WTC11 (cell line): ENCODE data around the gene IFITM10. TPM values are rescaled to one million over a fixed set of nuclear protein-coding genes. Genes with fewer than 3 reads are reported as not detected.

Experiments
- ATAC-seq: fragments of 200-7000 bp; cut with Tn5 transposase; 2 replicates; pipeline ENCODE4 v1.10.0; 2021; ENCODE audit warnings: mild to moderate bottlenecking, moderate library complexity
- CTCF ChIA-PET: fragments of 300-600 bp; sonication (Branson Sonifier 250); formaldehyde crosslinking; loops from one replicate; lab custom pipeline; 2021; ENCODE audit warnings: antibody characterized with exemption; lab: Charles Lee
- POLR2A ChIA-PET: fragments of 350-600 bp; sonication (Branson Sonifier 250); formaldehyde crosslinking; loops from one replicate; lab custom pipeline; 2021; ENCODE audit warnings: antibody characterized with exemption; lab: Charles Lee
- DNase-seq: peaks from one replicate; pipeline ENCODE4 v3.0.0; 2021; ENCODE audit warnings: low spot score
- H3K27ac Mint-ChIP-seq: 2 replicates; pipeline ENCODE4 v1.8.0; 2021; ENCODE audit warnings: mixed read lengths
- H3K27me3 Mint-ChIP-seq: 2 replicates; pipeline ENCODE4 v1.8.0; 2021; ENCODE audit warnings: low read depth, mild to moderate bottlenecking, moderate library complexity, mixed read lengths
- H3K36me3 Mint-ChIP-seq: 2 replicates; pipeline ENCODE4 v1.8.0; 2021; ENCODE audit warnings: mixed read lengths
- H3K4me1 Mint-ChIP-seq: 2 replicates; pipeline ENCODE4 v1.8.0; 2022; ENCODE audit warnings: mixed read lengths
- H3K4me3 Mint-ChIP-seq: 2 replicates; pipeline ENCODE4 v1.8.0; 2021; ENCODE audit warnings: mild to moderate bottlenecking, moderate library complexity, mixed read lengths
- H3K9me3 Mint-ChIP-seq: 2 replicates; pipeline ENCODE4 v1.8.0; 2021; ENCODE audit warnings: mixed read lengths
- ATF3 ChIP-seq: sonication (generic); formaldehyde crosslinking; conservative IDR thresholded peaks from 2 replicates; pipeline ENCODE4 v1.8.1; 2022; ENCODE audit warnings: mild to moderate bottlenecking, missing genetic modification reagents
- CDX4 ChIP-seq: fragments of 250-450 bp; sonication (Bioruptor Pico); IDR thresholded peaks from 2 replicates; pipeline ENCODE4 v1.9.0; 2021; ENCODE audit warnings: moderate library complexity, mild to moderate bottlenecking, inconsistent platforms, borderline replicate concordance
- CTCF ChIP-seq: fragments of 200-600 bp; IDR thresholded peaks from 2 replicates; pipeline ENCODE4 v1.8.0; 2022; ENCODE audit warnings: antibody characterized with exemption
- E2F1 ChIP-seq: sonication (generic); formaldehyde crosslinking; IDR thresholded peaks from 2 replicates; pipeline ENCODE4 v1.8.0; 2022; ENCODE audit warnings: mild to moderate bottlenecking, missing genetic modification reagents
- FOXP1 ChIP-seq: sonication (generic); formaldehyde crosslinking; IDR thresholded peaks from 2 replicates; pipeline ENCODE4 v1.8.0; 2022; ENCODE audit warnings: missing genetic modification reagents, mild to moderate bottlenecking, moderate library complexity, borderline replicate concordance
- GTF2I ChIP-seq: fragments of 250-450 bp; sonication (Bioruptor Pico); conservative IDR thresholded peaks from 2 replicates; pipeline ENCODE4 v1.4.0; 2021; ENCODE audit warnings: mild to moderate bottlenecking
- IRF1 ChIP-seq: sonication (generic); formaldehyde crosslinking; IDR thresholded peaks from 2 replicates; pipeline ENCODE4 v1.8.0; 2023; ENCODE audit warnings: missing genetic modification reagents
- IRF2 ChIP-seq: sonication (generic); formaldehyde crosslinking; IDR thresholded peaks from 2 replicates; pipeline ENCODE4 v1.8.0; 2022; ENCODE audit warnings: low read depth, missing genetic modification reagents, borderline replicate concordance
- JAZF1 ChIP-seq: fragments of 250-450 bp; sonication (Bioruptor Pico); IDR thresholded peaks from 2 replicates; pipeline ENCODE4 v1.9.0; 2021; ENCODE audit warnings: moderate library complexity, mild to moderate bottlenecking, inconsistent platforms
- MLX ChIP-seq: sonication (generic); formaldehyde crosslinking; IDR thresholded peaks from 2 replicates; pipeline ENCODE4 v1.8.1; 2023; ENCODE audit warnings: mild to moderate bottlenecking, missing genetic modification reagents, moderate library complexity
- MXD4 ChIP-seq: fragments of 250-450 bp; sonication (Bioruptor Pico); IDR thresholded peaks from 2 replicates; pipeline ENCODE4 v1.8.0; 2021; ENCODE audit warnings: mild to moderate bottlenecking, moderate library complexity, borderline replicate concordance
- PRDM15 ChIP-seq: sonication (generic); formaldehyde crosslinking; IDR thresholded peaks from 2 replicates; pipeline ENCODE4 v1.8.0; 2022; ENCODE audit warnings: missing genetic modification reagents
- SOX15 ChIP-seq: fragments of 250-450 bp; sonication (Bioruptor Pico); IDR thresholded peaks from 2 replicates; pipeline ENCODE4 v1.9.0; 2021; ENCODE audit warnings: mild to moderate bottlenecking
- TCF7 ChIP-seq: sonication (generic); formaldehyde crosslinking; IDR thresholded peaks from 2 replicates; pipeline ENCODE4 v1.8.0; 2022; ENCODE audit warnings: mild to moderate bottlenecking, low read depth, missing genetic modification reagents, moderate library complexity
- USF1 ChIP-seq: sonication (generic); formaldehyde crosslinking; IDR thresholded peaks from 2 replicates; pipeline ENCODE4 v1.8.0; 2022; ENCODE audit warnings: mild to moderate bottlenecking, missing genetic modification reagents
- ZBTB43 ChIP-seq: sonication (generic); formaldehyde crosslinking; IDR thresholded peaks from 2 replicates; pipeline ENCODE4 v1.8.1; 2023; ENCODE audit warnings: mild to moderate bottlenecking, missing genetic modification reagents
- ZNF121 ChIP-seq: sonication (generic); formaldehyde crosslinking; IDR thresholded peaks from 2 replicates; pipeline ENCODE4 v1.8.0; 2023; ENCODE audit warnings: missing genetic modification reagents
- ZNF232 ChIP-seq: sonication (generic); formaldehyde crosslinking; IDR thresholded peaks from 2 replicates; pipeline ENCODE4 v1.8.0; 2022; ENCODE audit warnings: mild to moderate bottlenecking, missing genetic modification reagents
- ZNF317 ChIP-seq: sonication (generic); formaldehyde crosslinking; IDR thresholded peaks from 2 replicates; pipeline ENCODE4 v1.8.1; 2023; ENCODE audit warnings: low read depth, mild to moderate bottlenecking, moderate library complexity, missing genetic modification reagents, borderline replicate concordance
- ZNF671 ChIP-seq: fragments of 250-450 bp; sonication (Bioruptor Pico); IDR thresholded peaks from 2 replicates; pipeline ENCODE4 v1.8.0; 2021; ENCODE audit warnings: mild to moderate bottlenecking
- total RNA-seq: library from RNA; stranded (reverse); gene quantifications from 3 replicates; pipeline ENCODE4 v1.2.3, GENCODE V29; 2021

Gene IFITM10
- total RNA-seq, 1 experiment from 2014 or later: 1.7 TPM

- TF ChIP-seq ATF3 (CRISPR knock-in tag): no peak
- TF ChIP-seq ZNF671 (CRISPR knock-in tag): no peak
- no peak for TF ChIP-seq ZBTB43 (CRISPR knock-in tag)
- no peak for TF ChIP-seq MXD4
- no peak for TF ChIP-seq USF1 (CRISPR knock-in tag)
- no peak for TF ChIP-seq ZNF232 (CRISPR knock-in tag)
- TF ChIP-seq TCF7: no peak
- TF ChIP-seq CTCF: no peak
- TF ChIP-seq ZNF317: no peak
- no peak for TF ChIP-seq ZNF121 (CRISPR knock-in tag)
- no peak for TF ChIP-seq IRF1 (CRISPR knock-in tag)
- TF ChIP-seq GTF2I (CRISPR knock-in tag): no peak
- no peak for TF ChIP-seq JAZF1 (CRISPR knock-in tag)
- TF ChIP-seq E2F1 (CRISPR knock-in tag): no peak
- no peak for TF ChIP-seq FOXP1
- no peak for TF ChIP-seq MLX
- no peak for TF ChIP-seq IRF2 (CRISPR knock-in tag)
- no peak for TF ChIP-seq CDX4 (CRISPR knock-in tag)
- TF ChIP-seq SOX15 (CRISPR knock-in tag): no peak
- TF ChIP-seq PRDM15 (CRISPR knock-in tag): no peak
- ATAC-seq (peak; percentile 84), DNase-seq (no peak)
- POLR2A ChIA-PET: no interaction called here
- Mint-ChIP-seq H3K4me3 (no peak overlapping the region), H3K9me3 (peaks cover 7% of the 10 kb centered on the region), H3K27me3 (peaks cover 21% of the 10 kb centered on the region), H3K4me1 (no peaks in the 10 kb centered on the region), H3K27ac (no peak overlapping the region), H3K36me3 (no peaks in the 10 kb centered on the region)
- CTCF ChIA-PET: interaction anchor here (0.7 to 2.1 kb wide), 10 partner anchors 11 to 371 kb away, joined by 3 to 11 read pairs (median 6); partner anchors contain the start of gene IFITM10
Measured at GRCh38 chr11:1785749-1786413, 35.5 kb upstream of the IFITM10 start.
